Measurements from ENCODE around the gene ADAMTS12. TPM values are rescaled to one million over a fixed set of nuclear protein-coding genes. Genes with fewer than 3 reads are reported as not detected.

The ADAMTS12 gene
- total and polyA plus RNA-seq, 2 of the 8 experiments (the other 6 are each of a cell fraction or from before 2014, with no cell fraction given) = 6.4 to 12.8 TPM

DNA sequence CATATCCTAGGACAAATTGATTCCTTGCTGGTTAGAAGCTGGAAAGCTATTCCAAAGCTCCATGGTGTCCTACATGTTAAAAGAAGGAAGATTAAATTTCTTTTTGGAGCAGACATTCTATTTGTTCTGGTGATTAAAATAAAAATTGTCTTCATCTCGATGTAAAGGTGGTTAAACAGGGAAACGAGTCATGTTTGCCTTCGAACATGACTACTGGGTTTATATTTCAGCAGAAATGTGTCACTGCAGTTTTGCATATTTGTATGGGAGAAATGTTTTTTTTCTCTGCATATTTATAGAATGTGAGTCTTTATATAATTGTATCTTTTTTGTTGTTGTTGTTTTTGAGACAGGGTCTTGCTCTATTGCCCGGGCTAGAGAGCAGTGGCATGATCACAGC is 36.4 kb downstream of the ADAMTS12 start:
- Histone ChIP-seq H2BK120ac (replicated peaks; ENCODE audit: low read depth, low read length) (no peak overlapping the region), H2BK5ac (ENCODE audit: low read depth, low read length) (no peak overlapping the region), H4K5ac (ENCODE audit: insufficient read length, low read depth, low read length) (no peak overlapping the region), H3K9me3 (ENCODE audit: insufficient read depth in 2 of 2, low read depth in 1 of 2, low read length in 1 of 2) (no peaks in the 10 kb centered on the region), H3K27me3 (replicated peaks in 1 of 4; ENCODE audit: control insufficient read depth in 3 of 4, extremely low read depth in 1 of 4, insufficient read depth in 3 of 4, low read length in 3 of 4) (no peaks in the 10 kb centered on the region), H3K4me1 (replicated peaks in 1 of 4; ENCODE audit: control insufficient read depth in 3 of 4, insufficient read depth in 4 of 4, low read length in 3 of 4) (peaks cover 7 to 18% (median 9%) of the 10 kb centered on the region in 4 experiments), H3K79me1 (ENCODE audit: low read depth, low read length) (no peaks in the 10 kb centered on the region; the same call in 1 of the 2 replicates), H3K4ac (replicated peaks; ENCODE audit: insufficient read length, low read depth, low read length) (no peak overlapping the region), H3K56ac (replicated peaks; ENCODE audit: insufficient read length, low read depth, low read length) (no peak overlapping the region), H3K23ac (ENCODE audit: insufficient read length) (no peak overlapping the region), H3K27ac (ENCODE audit: low read depth, low read length) (no peak overlapping the region), H4K8ac (ENCODE audit: extremely low read depth, insufficient read depth, low read length) (no peak overlapping the region), H4K91ac (replicated peaks; ENCODE audit: insufficient read length, low read length) (no peak overlapping the region), H2AFZ (ENCODE audit: low read length) (no peak overlapping the region), H3K9ac (replicated peaks in 1 of 4; ENCODE audit: extremely low read depth in 1 of 4, low read depth in 3 of 4, low read length in 3 of 4) (no peak overlapping the region), H2AK5ac (ENCODE audit: low read depth, low read length) (no peak overlapping the region), H2BK15ac (ENCODE audit: low read length) (no peak overlapping the region), H3K23me2 (ENCODE audit: low read depth, low read length) (no peaks in the 10 kb centered on the region), H3K14ac (ENCODE audit: insufficient read length) (no peak overlapping the region), H3K79me2 (ENCODE audit: control insufficient read depth in 1 of 2, insufficient read depth in 2 of 2, low read length in 2 of 2) (peaks cover 0 to 4% of the 10 kb centered on the region in 2 experiments; a peak in 1 of 4 replicates), H2BK20ac (ENCODE audit: low read length) (no peak overlapping the region), H3K4me2 (ENCODE audit: insufficient read depth in 1 of 2, low read depth in 2 of 2, low read length in 2 of 2) (no peak overlapping the region), H3K36me3 (ENCODE audit: control insufficient read depth in 2 of 4, insufficient read depth in 4 of 4, low read length in 3 of 4) (no peaks in the 10 kb centered on the region), H3K4me3 (ENCODE audit: extremely low read depth in 1 of 4, insufficient read depth in 2 of 4, low read depth in 3 of 4, low read length in 4 of 4) (no peak overlapping the region), H3K18ac (ENCODE audit: extremely low read depth, low read length) (no peak overlapping the region), H4K20me1 (replicated peaks in 1 of 2; ENCODE audit: control insufficient read depth in 1 of 2, insufficient read depth in 2 of 2, low read length in 2 of 2) (no peaks in the 10 kb centered on the region), H2BK12ac (ENCODE audit: low read depth, low read length) (no peak overlapping the region)
- DNase-seq (ENCODE audit: low read depth in 1 of 2, low spot score in 2 of 2) (no peak), FAIRE-seq (no peak)
- TF ChIP-seq RNF2 (IDR thresholded peaks at IDR 0.05; ENCODE audit: borderline replicate concordance, low read depth, low read length, missing control alignments, poor library complexity, severe bottlenecking) = no peak
- no peak for TF ChIP-seq JUND (IDR thresholded peaks at IDR 0.05; ENCODE audit: low read length)
- no peak for TF ChIP-seq KDM4A (IDR thresholded peaks at IDR 0.05; ENCODE audit: low read depth, low read length, severe bottlenecking)
- TF ChIP-seq CBX5 (IDR thresholded peaks at IDR 0.05; ENCODE audit: low read depth, low read length) = no peak
- TF ChIP-seq BRCA1 (IDR thresholded peaks at IDR 0.05; ENCODE audit: low read depth, low read length) = no peak
- ChIA-PET CTCF (ENCODE audit: partially characterized antibody) (interaction anchor here (0.6 to 1.4 kb wide), 2 partner anchors 9 to 24 kb away, joined by 3 to 4 read pairs; no protein-coding TSS in a partner anchor), POLR2A (ENCODE audit: partially characterized antibody) (no interaction called here)
- 88% methylated on average over 4 of the region's 4 CpGs; no CpG with 5 or more reads in 1 of the 2 experiments for WGBS, 2 experiments (ENCODE audit: extremely low coverage in 1 of 2, insufficient coverage in 1 of 2, insufficient read length in 1 of 2, insufficient replicate concordance in 2 of 2, low coverage in 1 of 2, low lambda C conversion rate in 2 of 2, missing lambda C conversion rate in 1 of 2)

Measured in H1 (cell line).